GM23248 (cell line): ENCODE data around the gene NUP37. TPM values are rescaled to one million over a fixed set of nuclear protein-coding genes. Genes with fewer than 3 reads are reported as not detected.
A peak's percentile ranks its signal among the peaks of the same experiment; 100 is the strongest.

Source experiments
- DNase-seq: peaks from one replicate; pipeline ENCODE4 v3.0.0-alpha.2; 2015
- H2AFZ ChIP-seq: fragments of 200-600 bp; sonication (generic); 2 replicates; pipeline ENCODE4 v1.6.1; 2016; ENCODE audit warnings: antibody characterized with exemption
- H3F3A ChIP-seq: fragments of 200-600 bp; sonication (generic); 2 replicates; pipeline ENCODE4 v1.6.1; 2016; ENCODE audit warnings: mild to moderate bottlenecking, antibody characterized with exemption, mixed run types; ENCODE audit not compliant: insufficient read depth
- H3K27ac ChIP-seq: fragments of 200-600 bp; sonication (generic); 2 replicates; pipeline ENCODE4 v1.5.1; 2016; ENCODE audit warnings: mild to moderate bottlenecking
- H3K27me3 ChIP-seq: fragments of 200-600 bp; sonication (generic); replicated peaks from 2 replicates; pipeline ENCODE4 v1.6.1; 2016; ENCODE audit warnings: mild to moderate bottlenecking; ENCODE audit not compliant: insufficient read depth
- H3K36me3 ChIP-seq: fragments of 200-600 bp; sonication (generic); 2 replicates; pipeline ENCODE4 v1.6.1; 2016; ENCODE audit warnings: low read depth, mild to moderate bottlenecking
- H3K4me1 ChIP-seq: fragments of 200-600 bp; sonication (generic); 2 replicates; pipeline ENCODE4 v1.6.1; 2016; ENCODE audit warnings: mild to moderate bottlenecking; ENCODE audit not compliant: insufficient read depth
- H3K4me2 ChIP-seq: fragments of 200-600 bp; sonication (generic); one replicate; pipeline ENCODE4 v1.6.1; 2016; ENCODE audit warnings: mild to moderate bottlenecking; ENCODE audit not compliant: unreplicated experiment
- H3K4me3 ChIP-seq: fragments of 200-600 bp; sonication (generic); 2 replicates; pipeline ENCODE4 v1.5.1; 2016; ENCODE audit warnings: mild to moderate bottlenecking
- H3K79me2 ChIP-seq: fragments of 200-600 bp; sonication (generic); 2 replicates; pipeline ENCODE4 v1.6.1; 2016; ENCODE audit warnings: mild to moderate bottlenecking; ENCODE audit not compliant: insufficient read depth
- H3K9ac ChIP-seq: fragments of 200-600 bp; sonication (generic); 2 replicates; pipeline ENCODE4 v1.6.1; 2016; ENCODE audit warnings: mild to moderate bottlenecking
- H3K9me2 ChIP-seq: fragments of 200-600 bp; sonication (generic); 2 replicates; pipeline ENCODE4 v1.6.1; 2016; ENCODE audit warnings: mixed run types, mild to moderate bottlenecking, moderate library complexity; ENCODE audit not compliant: insufficient read depth
- H3K9me3 ChIP-seq: fragments of 200-600 bp; sonication (generic); one replicate; pipeline ENCODE4 v1.6.1; 2017; ENCODE audit warnings: low read depth
- H4K20me1 ChIP-seq: fragments of 200-600 bp; sonication (generic); 2 replicates; pipeline ENCODE4 v1.6.0; 2016; ENCODE audit not compliant: insufficient read depth
- EZH2 ChIP-seq: fragments of 200-600 bp; sonication (generic); IDR thresholded peaks from 2 replicates; pipeline ENCODE4 v1.6.1; 2018; ENCODE audit warnings: antibody characterized with exemption, mild to moderate bottlenecking; ENCODE audit not compliant: insufficient read depth, poor library complexity, severe bottlenecking
- EZH2phosphoT487 ChIP-seq: fragments of 200-600 bp; sonication (generic); IDR thresholded peaks from 2 replicates; pipeline ENCODE4 v1.6.1; 2018; ENCODE audit warnings: antibody characterized with exemption, moderate library complexity, mild to moderate bottlenecking, low read depth; ENCODE audit not compliant: insufficient read depth
- WGBS, 2 experiments: methylation state at CpG; one replicate each; pipeline ENCODE4 v1.1.6; 2015 to 2017; ENCODE audit warnings: low lambda C conversion rate in 2 of 2, low coverage in 1 of 2; ENCODE audit errors: missing lambda C conversion rate in 2 of 2; 5-methylcytosine and 5-hydroxymethylcytosine counted together
- in situ Hi-C: fragments of 300-500 bp; cut with MboI; formaldehyde crosslinking; loops from 2 replicates; pipeline ENCODE4 v1.15.0; 2020
- polyA plus RNA-seq: library from polyadenylated mRNA; unstranded; fragments of >200 nt; fragmentation: Nextera tagmentation; extraction: Ambion mirVana; gene quantifications from 2 replicates; pipeline ENCODE4 v1.2.1, GENCODE V29; 2016
- total RNA-seq: library from RNA; depleted of rRNA; stranded (reverse); fragments of >200 nt; shearing (Covaris generic); gene quantifications from 2 replicates; pipeline ENCODE4 v1.2.3, GENCODE V29; 2014

Gene NUP37
- total and polyA plus RNA-seq, 2 experiments from 2014 or later, result 39.4 to 50.7 TPM

GRCh38 chr12:102067574-102068258, 52.2 kb downstream of the NUP37 start:
- H3F3A ChIP-seq, result peaks cover 18% of the 10 kb centered on the region
- H2AFZ ChIP-seq, result peak overlapping the region; percentile 54
- H3K9me3 ChIP-seq, result no peaks in the 10 kb centered on the region
- in situ Hi-C loops, result no loop called here
- TF ChIP-seq EZH2 (no peak), EZH2phosphoT487 (no peak)
- H3K27ac ChIP-seq, result peak overlapping the region; percentile 66
- 23% methylated on average over 5 of the region's 5 CpGs for WGBS, 2 experiments
- H3K79me2 ChIP-seq, result no peaks in the 10 kb centered on the region
- peak overlapping the region; percentile 80 for H3K4me2 ChIP-seq
- H3K4me1 ChIP-seq, result peaks cover 18% of the 10 kb centered on the region
- H3K27me3 ChIP-seq, result no peaks in the 10 kb centered on the region
- H4K20me1 ChIP-seq, result no peaks in the 10 kb centered on the region
- peak overlapping the region; percentile 38; the same call in 1 of the 2 replicates for H3K4me3 ChIP-seq
- no peaks in the 10 kb centered on the region for H3K36me3 ChIP-seq
- no peaks in the 10 kb centered on the region for H3K9me2 ChIP-seq
- peak; percentile 84 for DNase-seq
- H3K9ac ChIP-seq, result peak overlapping the region; percentile 42; the same call in 1 of the 2 replicates

- no peak overlapping the region for H3K27ac ChIP-seq
- H3K9me3 ChIP-seq, result no peaks in the 10 kb centered on the region
- H3F3A ChIP-seq, result peaks cover 18% of the 10 kb centered on the region
- H3K79me2 ChIP-seq, result peaks cover 17% of the 10 kb centered on the region
- peaks cover 3% of the 10 kb centered on the region; the same call in 1 of the 2 replicates for H3K36me3 ChIP-seq
- H4K20me1 ChIP-seq, result no peaks in the 10 kb centered on the region
- H3K4me3 ChIP-seq, result no peak overlapping the region
- no peaks in the 10 kb centered on the region for H3K9me2 ChIP-seq
- H3K4me2 ChIP-seq, result no peak overlapping the region
- no peaks in the 10 kb centered on the region for H3K27me3 ChIP-seq
- DNase-seq, result no peak
- 0 out of 2 replicates have a peak overlapping the region, but pooled peaks have one; percentile 33 for H2AFZ ChIP-seq
- H3K9ac ChIP-seq, result no peak overlapping the region
- no peak for TF ChIP-seq EZH2phosphoT487
- WGBS, 2 experiments, result 79 to 92% methylated on average over 1 of the region's 1 CpG
- H3K4me1 ChIP-seq, result peaks cover 22% of the 10 kb centered on the region
- in situ Hi-C loops, result no loop called here
Measured at GRCh38 chr12:102064476-102064875, 55.4 kb downstream of the NUP37 start.

- no peak overlapping the region for H3K4me3 ChIP-seq
Measured at GRCh38 chr12:102063069-102063468, 56.8 kb downstream of the NUP37 start.

GRCh38 chr12:102062419-102062806, 57.5 kb downstream of the NUP37 start:
- peak overlapping the region; percentile 84 for H3K4me2 ChIP-seq
- peak overlapping the region; percentile 82 for H3K4me3 ChIP-seq
- H3K9me2 ChIP-seq, result no peaks in the 10 kb centered on the region
- H3K9me3 ChIP-seq, result no peaks in the 10 kb centered on the region
- H3K27ac ChIP-seq, result no peak overlapping the region
- no peaks in the 10 kb centered on the region for H3K27me3 ChIP-seq
- no peaks in the 10 kb centered on the region for H4K20me1 ChIP-seq
- peaks cover 2% of the 10 kb centered on the region; the same call in 1 of the 2 replicates for H3F3A ChIP-seq
- peak overlapping the region; percentile 88 for H3K9ac ChIP-seq
- H3K4me1 ChIP-seq, result peaks cover 9% of the 10 kb centered on the region
- in situ Hi-C loops, result no loop called here
- H3K79me2 ChIP-seq, result peaks cover 29% of the 10 kb centered on the region
- peak overlapping the region; percentile 93 for H2AFZ ChIP-seq
- H3K36me3 ChIP-seq, result peaks cover 12% of the 10 kb centered on the region; the same call in 1 of the 2 replicates
- TF ChIP-seq EZH2phosphoT487, result no peak
- TF ChIP-seq EZH2, result no peak
- WGBS, 2 experiments, result 80 to 81% methylated on average over 11 of the region's 11 CpGs
- no peak for DNase-seq

More at GRCh38 chr12:102063069-102063468, 56.8 kb downstream of the NUP37 start:
- in situ Hi-C loops, result no loop called here
- no peaks in the 10 kb centered on the region for H4K20me1 ChIP-seq
- H3K4me2 ChIP-seq, result no peak overlapping the region
- no peak overlapping the region for H2AFZ ChIP-seq
- no peak overlapping the region for H3K9ac ChIP-seq
- no peaks in the 10 kb centered on the region for H3K9me3 ChIP-seq
- H3K79me2 ChIP-seq, result peaks cover 23% of the 10 kb centered on the region
- WGBS, 2 experiments, result 90 to 99% methylated on average over 3 of the region's 3 CpGs
- no peaks in the 10 kb centered on the region for H3K27me3 ChIP-seq
- H3K4me1 ChIP-seq, result peaks cover 16% of the 10 kb centered on the region
- no peak for DNase-seq
- peaks cover 8% of the 10 kb centered on the region for H3F3A ChIP-seq
- TF ChIP-seq EZH2phosphoT487 (no peak), EZH2 (no peak)
- no peaks in the 10 kb centered on the region for H3K9me2 ChIP-seq
- H3K27ac ChIP-seq, result no peak overlapping the region
- H3K36me3 ChIP-seq, result peaks cover 12% of the 10 kb centered on the region; the same call in 1 of the 2 replicates
